SK-N-SH treated with all-trans-retinoic acid at 6 μM for 48 hours (cell line): Measurements from ENCODE around the gene SLC1A4.

ENCODE experiments used
- ZFP3 ChIP-seq: fragments of 250-450 bp; sonication (Bioruptor Pico); IDR thresholded peaks from 2 replicates; pipeline ENCODE4 v1.5.0; 2020; ENCODE audit warnings: mild to moderate bottlenecking, moderate library complexity
- ZNF70 ChIP-seq: fragments of 450-650 bp; formaldehyde crosslinking; IDR thresholded peaks from 2 replicates; pipeline ENCODE4 v1.5.0; 2020; ENCODE audit warnings: mild to moderate bottlenecking, moderate library complexity

GRCh38 chr2:65061910-65062339 lies 72.7 kb downstream of the SLC1A4 start:
- TF ChIP-seq ZFP3 (CRISPR knock-in tag) (no peak), ZNF70 (CRISPR knock-in tag) (no peak)
